ENCODE measurements around the gene NGEF.

NGEF gene

DNA sequence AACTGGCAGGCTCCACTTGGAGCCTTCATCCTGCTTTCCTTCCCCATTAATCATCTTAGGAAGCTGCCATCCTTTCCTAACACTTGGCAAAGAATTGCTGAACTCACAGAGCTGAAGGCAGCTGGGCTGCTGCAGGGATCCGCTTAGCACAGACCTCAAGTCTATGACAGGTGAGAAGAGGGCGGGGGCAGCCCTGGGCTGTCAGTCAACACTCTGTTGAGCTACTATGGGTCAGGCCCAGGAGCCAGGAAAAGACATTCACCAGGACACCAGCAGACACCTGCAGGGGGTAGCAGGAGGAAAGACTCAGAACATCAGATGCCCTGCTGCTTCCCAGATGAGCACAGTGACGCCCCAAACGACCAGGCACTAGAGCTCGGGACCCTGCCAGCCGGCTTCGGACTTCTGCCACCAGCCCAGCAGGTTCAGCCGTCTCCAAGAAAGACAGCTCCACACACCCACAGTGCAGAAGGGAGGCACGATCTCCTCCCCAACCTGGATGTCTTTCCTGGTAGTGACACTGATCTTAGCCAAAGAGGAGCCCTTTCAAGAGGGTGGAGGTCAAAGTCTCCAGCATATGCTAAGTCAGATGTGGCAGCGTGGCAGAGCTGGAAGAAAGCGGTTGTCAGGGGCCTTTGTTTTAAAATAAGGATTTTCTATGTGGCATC lies 87.8 kb downstream of the NGEF start:
- TF ChIP-seq, protein P1, sequence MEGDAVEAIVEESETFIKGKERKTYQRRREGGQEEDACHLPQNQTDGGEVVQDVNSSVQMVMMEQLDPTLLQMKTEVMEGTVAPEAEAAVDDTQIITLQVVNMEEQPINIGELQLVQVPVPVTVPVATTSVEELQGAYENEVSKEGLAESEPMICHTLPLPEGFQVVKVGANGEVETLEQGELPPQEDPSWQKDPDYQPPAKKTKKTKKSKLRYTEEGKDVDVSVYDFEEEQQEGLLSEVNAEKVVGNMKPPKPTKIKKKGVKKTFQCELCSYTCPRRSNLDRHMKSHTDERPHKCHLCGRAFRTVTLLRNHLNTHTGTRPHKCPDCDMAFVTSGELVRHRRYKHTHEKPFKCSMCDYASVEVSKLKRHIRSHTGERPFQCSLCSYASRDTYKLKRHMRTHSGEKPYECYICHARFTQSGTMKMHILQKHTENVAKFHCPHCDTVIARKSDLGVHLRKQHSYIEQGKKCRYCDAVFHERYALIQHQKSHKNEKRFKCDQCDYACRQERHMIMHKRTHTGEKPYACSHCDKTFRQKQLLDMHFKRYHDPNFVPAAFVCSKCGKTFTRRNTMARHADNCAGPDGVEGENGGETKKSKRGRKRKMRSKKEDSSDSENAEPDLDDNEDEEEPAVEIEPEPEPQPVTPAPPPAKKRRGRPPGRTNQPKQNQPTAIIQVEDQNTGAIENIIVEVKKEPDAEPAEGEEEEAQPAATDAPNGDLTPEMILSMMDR (IDR thresholded peaks at IDR 0.05) = no peak

DNA sequence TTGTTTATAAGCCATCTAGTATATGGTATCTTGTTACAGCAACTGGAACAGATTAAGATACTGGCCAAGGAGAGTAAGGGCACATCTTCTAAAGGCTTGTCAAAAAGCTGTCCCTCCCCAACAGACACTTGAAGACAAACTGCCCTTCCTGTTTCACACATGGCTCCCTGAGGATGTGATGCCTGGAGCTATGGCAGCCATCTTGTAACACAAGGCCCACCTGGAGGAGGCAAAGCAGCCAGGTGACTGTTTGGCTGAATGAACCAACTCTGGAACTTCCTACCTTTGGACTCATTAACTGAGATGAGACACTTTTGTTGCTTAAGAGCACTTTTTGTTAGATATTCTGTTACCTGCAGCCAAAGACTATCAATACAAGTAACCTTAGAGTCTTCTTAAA lies 88.6 kb downstream of the NGEF start:
- TF ChIP-seq, protein P1 (IDR thresholded peaks at IDR 0.05) = no peak

DNA sequence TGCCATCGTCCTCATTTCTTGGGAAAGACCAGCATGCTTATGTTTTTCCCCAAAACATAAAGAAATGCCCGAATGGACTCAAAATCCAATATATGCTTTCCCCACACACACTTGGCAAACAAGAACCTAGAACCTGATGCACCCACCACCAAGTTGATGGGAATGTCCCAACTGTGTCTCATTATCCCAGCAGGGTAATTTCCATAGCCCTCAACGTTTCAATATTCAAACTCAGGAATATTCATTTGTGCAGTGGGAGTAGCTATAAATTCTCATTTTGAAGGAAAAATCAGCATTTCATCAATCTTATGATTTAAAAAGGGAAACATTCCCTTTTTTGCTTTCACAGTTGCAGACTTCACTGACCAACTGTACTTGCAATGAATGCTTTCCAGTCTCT lies 92.3 kb downstream of the NGEF start:
- TF ChIP-seq, protein P1 (IDR thresholded peaks at IDR 0.05) = no peak

DNA sequence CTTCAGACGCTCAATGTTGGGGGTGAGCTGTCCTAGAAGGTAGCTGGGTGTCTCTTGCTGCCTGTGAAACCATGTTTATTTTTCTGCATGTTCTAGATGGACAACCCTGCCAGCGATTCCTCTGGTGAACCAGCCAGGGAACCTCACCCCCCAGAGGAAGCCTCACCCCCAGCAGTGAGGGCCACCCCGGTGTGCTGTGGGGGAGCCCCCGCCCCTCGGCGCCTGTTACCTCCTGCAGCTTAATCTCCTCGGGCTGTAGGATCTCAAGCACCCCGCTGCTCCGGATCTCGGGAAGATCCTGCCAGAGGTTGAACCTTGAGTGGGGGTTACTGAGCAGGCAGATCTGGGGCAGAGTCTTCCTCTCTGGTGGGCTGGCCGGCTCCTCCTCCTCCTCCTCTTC lies 93.0 kb downstream of the NGEF start:
- TF ChIP-seq, protein P1 (IDR thresholded peaks at IDR 0.05) = no peak

DNA sequence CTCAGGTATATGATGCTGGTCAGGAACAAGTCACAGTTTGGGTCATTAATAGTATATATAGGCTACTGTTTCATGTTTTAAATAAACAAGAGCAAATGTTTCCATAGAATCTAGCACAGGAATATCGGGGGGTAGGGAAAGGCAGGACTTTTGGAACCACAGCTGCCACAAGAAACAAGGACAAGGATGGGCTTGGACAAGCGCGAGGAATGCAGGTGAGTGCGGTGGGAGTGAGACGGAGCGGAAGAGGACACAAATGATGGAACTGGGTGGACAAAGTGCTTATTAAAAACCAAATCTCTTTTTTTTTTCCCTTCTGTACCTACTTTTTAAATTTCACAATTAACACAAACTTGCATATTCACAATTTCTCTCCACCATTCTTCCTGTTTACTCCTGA lies 93.9 kb downstream of the NGEF start:
- TF ChIP-seq, protein P1 (IDR thresholded peaks at IDR 0.05) = no peak

DNA sequence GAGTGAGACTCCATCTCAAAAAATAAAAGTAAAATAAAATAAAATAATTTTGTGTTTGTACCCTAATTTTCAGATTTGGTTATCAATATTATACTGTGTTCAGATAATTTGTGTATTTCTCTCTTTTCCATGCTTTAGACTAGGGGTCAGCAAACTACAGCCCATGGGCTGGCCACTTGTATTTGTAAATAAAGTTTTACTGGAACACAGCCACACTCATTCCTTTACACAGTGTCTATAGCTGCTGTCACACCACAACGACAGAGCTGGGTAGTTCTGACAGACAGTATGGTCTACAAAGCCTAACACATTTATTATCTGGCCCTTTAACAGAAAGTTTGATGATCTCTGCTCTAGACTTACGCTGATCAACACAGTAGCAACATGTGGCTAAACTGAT lies 99.2 kb downstream of the NGEF start:
- TF ChIP-seq, protein P1 (IDR thresholded peaks at IDR 0.05) = no peak

DNA sequence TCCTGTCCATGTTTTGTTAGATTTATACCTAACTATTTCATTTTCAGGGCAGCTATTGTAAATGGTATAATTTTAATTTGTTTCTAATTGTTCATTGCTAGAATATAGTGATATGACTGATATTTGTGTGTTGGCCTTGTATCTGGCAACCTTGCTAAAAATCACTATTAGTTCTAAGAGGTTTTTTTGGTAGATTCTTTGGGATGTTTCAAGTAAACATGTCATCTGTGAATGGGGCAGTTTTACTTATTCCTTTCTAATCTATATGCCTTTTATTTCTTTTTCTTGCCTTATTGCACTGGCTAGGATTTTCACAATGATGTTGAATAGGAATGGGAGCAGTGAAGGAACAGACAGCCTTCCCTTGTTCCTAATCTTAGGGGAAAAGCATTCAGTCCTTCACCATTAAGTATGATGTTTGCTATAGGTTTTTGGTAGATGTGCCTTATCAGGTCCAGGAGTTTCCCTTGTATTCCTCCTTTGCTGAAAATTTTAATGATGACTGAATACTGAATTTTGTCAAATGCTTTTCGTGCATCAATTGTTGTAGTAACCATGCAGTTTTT lies 101.3 kb downstream of the NGEF start:
- TF ChIP-seq, protein P1 (IDR thresholded peaks at IDR 0.05) = no peak

Data from LNCAP (cell line).